ENCODE data around the gene GPR55. TPM values are rescaled to one million over a fixed set of nuclear protein-coding genes. Genes with fewer than 3 reads are reported as not detected.

GPR55 gene
- total RNA-seq, 2 experiments from 2014 or later: 4.4 to 5.6 TPM

GRCh38 chr2:230898016-230898712, 26.9 kb downstream of the GPR55 start:
- CTCF ChIA-PET: interaction anchor here (0.8 to 12.9 kb wide), 2 partner anchors 50 to 89 kb away, joined by 3 to 144 read pairs; no protein-coding TSS in a partner anchor
- POLR2A ChIA-PET: no interaction called here

GRCh38 chr2:230896346-230897115, 28.5 kb downstream of the GPR55 start:
- CTCF ChIA-PET: interaction anchor here (12.9 kb wide), 1 partner anchor 91 kb away, joined by 144 read pairs; no protein-coding TSS in a partner anchor
- POLR2A ChIA-PET: no interaction called here

- POLR2A ChIA-PET: no interaction called here
- CTCF ChIA-PET: no interaction called here
These were observed 29.3 kb downstream of the GPR55 start for GRCh38 chr2:230895536-230896345.

GRCh38 chr2:230893841-230894781, 30.9 kb downstream of the GPR55 start:
- ChIA-PET POLR2A (no interaction called here), CTCF (interaction anchor here (0.6 to 2.5 kb wide), 6 partner anchors 8 to 159 kb away, joined by 3 to 5 read pairs (median 3); no protein-coding TSS in a partner anchor)

GRCh38 chr2:230893338-230893737, 31.7 kb downstream of the GPR55 start:
- ChIA-PET CTCF (interaction anchor here (0.7 to 2.5 kb wide), 4 partner anchors 9 to 69 kb away, joined by 3 to 5 read pairs (median 3); no protein-coding TSS in a partner anchor), POLR2A (no interaction called here)

GRCh38 chr2:230891509-230891908, 33.5 kb downstream of the GPR55 start:
- ChIA-PET POLR2A (no interaction called here), CTCF (interaction anchor here (0.6 to 2.1 kb wide), 2 partner anchors 96 to 109 kb away, joined by 3 to 6 read pairs; no protein-coding TSS in a partner anchor)

GRCh38 chr2:230891064-230891463, 34.0 kb downstream of the GPR55 start:
- POLR2A ChIA-PET: no interaction called here
- CTCF ChIA-PET: interaction anchor here (0.6 to 2.1 kb wide), 3 partner anchors 13 to 108 kb away, joined by 3 to 6 read pairs (median 4); no protein-coding TSS in a partner anchor

GRCh38 chr2:230890646-230891045, 34.4 kb downstream of the GPR55 start:
- ChIA-PET CTCF (interaction anchor here (0.6 to 1.3 kb wide), 2 partner anchors 13 to 108 kb away, joined by 3 to 4 read pairs; no protein-coding TSS in a partner anchor), POLR2A (no interaction called here)

- POLR2A ChIA-PET: no interaction called here
- CTCF ChIA-PET: interaction anchor here (1.3 kb wide), 1 partner anchor 12 kb away, joined by 4 read pairs; no protein-coding TSS in a partner anchor
These were observed 35.0 kb downstream of the GPR55 start for GRCh38 chr2:230889911-230890601.

GRCh38 chr2:230888824-230889400, 36.1 kb downstream of the GPR55 start:
- POLR2A ChIA-PET: no interaction called here
- CTCF ChIA-PET: interaction anchor here (0.7 kb wide), 1 partner anchor 1253 kb away, joined by 4 read pairs; no protein-coding TSS in a partner anchor

- ChIA-PET POLR2A (interaction anchor here (0.6 kb wide), 1 partner anchor 81 kb away, joined by 4 read pairs; no protein-coding TSS in a partner anchor), CTCF (interaction anchor here (1.0 kb wide), 1 partner anchor 15 kb away, joined by 3 read pairs; no protein-coding TSS in a partner anchor)
These were observed 37.7 kb downstream of the GPR55 start for GRCh38 chr2:230887342-230887741.

- ChIA-PET CTCF (no interaction called here), POLR2A (no interaction called here)
These were observed 38.4 kb downstream of the GPR55 start for GRCh38 chr2:230886671-230887071.

GRCh38 chr2:230886206-230886605, 38.8 kb downstream of the GPR55 start:
- POLR2A ChIA-PET: no interaction called here

GRCh38 chr2:230885463-230886130, 39.4 kb downstream of the GPR55 start:
- ChIA-PET CTCF (no interaction called here), POLR2A (no interaction called here)

More at GRCh38 chr2:230886206-230886605, 38.8 kb downstream of the GPR55 start:
- CTCF ChIA-PET: no interaction called here

- ChIA-PET POLR2A (no interaction called here), CTCF (interaction anchor here (1.2 kb wide), 1 partner anchor 11 kb away, joined by 3 read pairs; no protein-coding TSS in a partner anchor)
These were observed 43.2 kb downstream of the GPR55 start for GRCh38 chr2:230881840-230882239.

- ChIA-PET CTCF (no interaction called here), POLR2A (no interaction called here)
These were observed 45.2 kb downstream of the GPR55 start for GRCh38 chr2:230879891-230880290.
